HG03060 (cell line): Measurements from ENCODE around the gene GJB2.
"Not testable (repeated sequence)": the region's sequence is repeated elsewhere in the genome, so short reads cannot be mapped to it uniquely, and the experiment has no call there.

Source experiments
- ATAC-seq: cut with Tn5 transposase; IDR thresholded peaks from one replicate; pipeline ENCODE4 v1.9.1; 2021; ENCODE audit warnings: low read depth, moderate number of reproducible peaks; ENCODE audit not compliant: unreplicated experiment

Gene GJB2

GRCh38 chr13:20171364-20171763, 21.4 kb downstream of the GJB2 start:
- no peak for ATAC-seq

DNA sequence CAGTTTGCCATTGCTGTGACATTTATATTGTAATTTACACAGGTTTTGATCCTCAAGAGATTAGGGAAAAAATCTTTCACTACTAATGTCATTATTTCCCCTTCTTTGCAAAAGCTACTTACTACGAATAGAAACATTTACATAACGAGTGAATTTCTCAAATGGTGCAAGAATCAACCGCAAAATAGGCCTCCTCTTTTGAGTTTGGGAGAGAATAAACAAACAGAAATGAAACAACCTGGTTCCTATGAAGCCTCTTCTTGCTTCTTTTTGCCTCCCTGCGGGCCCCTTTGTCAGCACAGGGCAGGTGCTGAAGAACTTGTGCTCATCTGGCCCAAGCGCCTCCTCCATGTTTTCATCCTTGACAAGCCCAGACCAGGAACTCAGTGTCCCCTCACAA, 21.8 kb downstream of the GJB2 start:
- no peak for ATAC-seq

GRCh38 chr13:20168396-20168795, 24.3 kb downstream of the GJB2 start:
- no peak for ATAC-seq

DNA sequence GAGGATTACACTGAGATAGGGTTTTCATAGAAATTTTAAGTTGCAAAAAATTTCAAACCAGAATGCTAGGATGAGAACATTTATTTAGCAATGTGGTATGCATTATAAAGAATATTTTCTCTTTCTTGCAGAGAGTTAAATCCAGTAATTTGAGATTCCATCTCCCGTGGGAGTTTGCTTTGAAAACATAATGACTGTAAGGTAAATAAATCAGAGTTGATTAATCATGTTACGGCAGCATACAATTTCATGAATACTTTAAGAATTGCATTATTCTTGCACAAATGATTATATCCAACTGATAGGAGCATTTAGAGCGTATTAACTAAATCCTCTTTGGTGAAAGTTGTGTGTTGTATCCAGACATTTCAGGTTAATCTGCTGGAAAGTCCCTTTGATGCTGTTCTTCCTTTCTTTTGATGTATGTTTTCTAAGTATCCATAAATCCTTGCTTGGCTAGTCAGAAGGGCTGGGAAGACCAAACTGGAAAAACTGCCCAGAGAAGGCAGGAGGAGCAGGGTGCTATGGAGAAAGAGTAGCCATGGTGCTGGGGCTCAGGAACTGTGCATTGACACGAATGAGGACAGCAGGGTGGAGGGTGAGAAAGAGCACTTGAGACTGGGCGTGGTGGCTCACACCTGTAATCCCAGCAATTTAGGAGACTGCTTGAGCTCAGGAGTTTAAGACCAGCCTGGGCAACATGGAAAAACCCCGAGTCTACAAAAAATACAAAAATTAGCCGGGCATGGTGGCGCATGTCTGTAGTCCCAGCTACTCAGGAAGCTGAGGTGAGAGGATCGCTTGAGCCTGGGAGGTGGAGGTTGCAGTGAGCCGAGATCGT, 27.1 kb downstream of the GJB2 start:
- no peak for ATAC-seq

DNA sequence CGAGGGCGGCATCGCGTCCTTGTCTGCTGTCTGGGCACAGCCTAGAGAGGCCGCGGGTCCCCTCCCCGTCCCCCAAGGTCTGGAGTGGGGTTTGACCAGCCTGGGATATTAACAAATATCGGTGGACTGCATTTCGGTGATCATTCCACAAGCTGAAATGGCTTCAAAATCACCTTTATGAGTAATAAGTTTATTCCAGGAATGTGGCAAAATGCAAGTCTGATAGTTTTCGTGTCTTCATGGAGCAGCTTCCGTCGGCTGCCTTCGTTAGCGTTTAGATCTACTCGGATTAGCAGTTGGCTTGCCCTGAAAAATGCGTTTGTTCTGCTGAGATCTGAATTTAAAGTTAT, 30.8 kb downstream of the GJB2 start:
- no peak for ATAC-seq

DNA sequence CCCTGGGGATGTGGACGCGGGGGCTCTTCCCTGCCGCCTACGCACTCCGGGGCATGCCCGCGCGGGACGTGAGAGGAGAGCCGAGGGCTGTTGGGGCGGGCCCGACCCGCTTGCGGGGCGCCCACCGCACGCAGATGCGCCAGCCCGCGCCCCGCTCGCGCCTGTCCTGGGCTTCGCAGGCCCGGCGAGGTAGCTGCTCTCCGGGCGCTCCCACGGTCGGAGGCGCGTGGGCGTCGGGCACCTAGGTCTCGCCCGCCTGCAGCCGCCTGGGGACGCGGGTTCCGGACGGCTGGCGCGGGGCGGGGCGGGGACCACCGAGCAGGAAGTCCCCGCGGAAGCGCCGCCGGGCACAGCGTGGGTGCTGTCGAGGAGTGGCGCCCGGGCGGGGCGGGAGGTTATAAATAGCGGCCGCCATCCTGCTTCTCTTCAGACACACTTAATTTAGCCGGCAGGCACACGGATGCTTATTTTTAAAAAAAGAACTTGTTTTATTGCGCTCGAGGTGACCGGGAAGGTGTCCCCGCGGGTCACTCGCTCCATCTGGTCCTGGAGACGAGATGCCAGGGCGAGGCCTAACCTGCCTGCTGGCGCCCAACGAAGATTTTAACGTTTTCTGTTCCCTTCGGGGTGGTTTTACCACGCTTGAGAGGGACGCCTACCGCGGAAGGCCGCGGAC, 31.3 kb downstream of the GJB2 start:
- peak; percentile 34 for ATAC-seq

DNA sequence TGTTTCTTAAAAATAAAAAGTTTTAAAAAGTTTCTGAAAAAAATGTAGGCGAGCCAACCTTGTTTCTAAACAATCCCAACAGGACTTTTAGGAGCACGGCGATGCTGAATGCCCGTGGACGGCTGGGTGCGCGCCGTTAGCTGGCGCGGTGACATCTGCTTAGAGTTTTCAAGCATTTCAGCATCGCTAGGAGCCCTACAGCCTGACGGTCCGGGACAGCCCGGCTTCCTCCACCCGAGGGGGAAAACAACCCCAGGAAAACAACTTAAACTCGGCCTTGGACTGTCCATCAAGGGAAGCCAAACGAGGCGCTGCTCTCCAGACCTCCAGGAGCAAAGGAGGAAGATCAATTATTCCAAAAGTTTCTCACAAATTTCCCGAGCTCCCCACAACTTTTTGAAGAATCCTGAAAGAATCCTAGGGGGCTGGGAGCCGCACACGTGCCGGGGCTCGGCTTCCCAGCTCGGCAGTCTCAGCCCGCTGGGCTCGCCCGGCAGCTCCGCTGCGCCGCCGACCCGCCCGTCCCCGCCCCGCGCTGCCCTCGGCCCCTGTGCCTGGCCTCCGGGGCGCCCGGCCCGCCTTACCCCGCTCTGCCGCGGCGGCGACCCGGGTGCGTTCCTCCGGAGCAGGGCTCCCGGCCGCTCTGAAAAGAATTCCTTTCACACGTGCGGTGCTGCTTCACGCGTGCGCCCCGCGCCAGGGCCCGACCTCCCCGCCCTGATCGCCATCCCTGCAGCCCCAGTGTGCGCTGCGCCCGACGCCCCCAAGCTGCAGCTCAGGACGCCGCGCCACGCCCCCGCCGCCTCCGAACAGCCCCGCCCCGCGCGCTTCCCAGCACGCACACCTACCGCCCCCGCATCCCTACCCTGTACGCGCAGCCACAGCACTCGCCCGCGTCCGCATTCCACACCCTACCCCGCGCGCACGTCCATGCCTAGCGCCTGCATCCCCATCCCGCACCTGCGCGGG, 32.1 kb downstream of the GJB2 start, which contains the start of gene GJA3:
Gene GJA3, minus strand, starts transcription at position 747 of the 969 bp plus-strand sequence. CDS start 17,764 bp downstream, outside the sequence.
- ATAC-seq = peak; percentile 29

- no peak for ATAC-seq
Observed at GRCh38 chr13:20159646-20160305, 33.0 kb downstream of the GJB2 start.

- no peak for ATAC-seq
Observed at GRCh38 chr13:20157151-20157796, 35.5 kb downstream of the GJB2 start.

GRCh38 chr13:20156702-20157101, 36.0 kb downstream of the GJB2 start:
- no peak for ATAC-seq

GRCh38 chr13:20153290-20153689, 39.4 kb downstream of the GJB2 start:
- ATAC-seq = not testable (repeated sequence)

DNA sequence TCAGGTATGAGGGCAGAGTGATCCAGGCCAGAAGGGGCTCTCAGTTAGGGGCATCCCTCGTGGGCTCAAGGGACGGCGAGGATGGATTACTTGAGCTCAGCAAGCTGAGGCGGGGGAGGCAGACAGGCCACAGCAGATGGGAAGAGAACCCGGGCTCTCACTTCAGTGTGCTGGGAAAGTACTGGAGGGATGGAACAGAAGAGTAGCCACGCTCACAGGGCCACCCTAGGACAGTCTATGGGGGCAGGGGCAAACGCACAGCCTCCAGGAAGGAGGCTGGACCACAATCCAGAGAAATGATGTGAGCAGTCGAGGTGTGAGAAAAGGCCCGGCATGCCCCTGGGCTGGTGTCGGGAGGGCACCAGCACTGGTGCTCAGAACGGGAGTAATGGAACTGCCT, 41.1 kb downstream of the GJB2 start:
- ATAC-seq = no peak

DNA sequence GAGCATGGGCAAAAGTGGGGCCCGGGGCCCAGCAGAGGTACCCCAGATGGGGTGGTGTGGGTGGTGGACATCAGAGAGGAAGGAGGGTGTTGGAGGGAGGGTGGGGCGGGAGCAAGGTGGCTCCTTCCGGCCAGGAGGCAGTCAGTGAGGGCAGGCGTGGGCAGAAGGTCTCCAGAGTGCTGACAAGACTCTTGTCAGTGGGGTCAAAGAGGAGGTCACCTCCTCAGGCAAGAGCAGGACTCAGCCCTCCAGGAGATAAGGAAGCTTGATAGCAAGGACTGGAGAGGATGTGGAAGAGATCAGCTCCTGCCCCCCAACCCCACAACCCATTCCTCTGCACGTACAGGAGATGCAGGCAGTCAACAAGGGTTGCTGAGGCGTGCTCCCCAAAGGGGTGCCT, 41.7 kb downstream of the GJB2 start:
- no peak for ATAC-seq

GRCh38 chr13:20150561-20150960, 42.2 kb downstream of the GJB2 start:
- no peak for ATAC-seq

GRCh38 chr13:20149762-20150161, 43.0 kb downstream of the GJB2 start:
- ATAC-seq = no peak

DNA sequence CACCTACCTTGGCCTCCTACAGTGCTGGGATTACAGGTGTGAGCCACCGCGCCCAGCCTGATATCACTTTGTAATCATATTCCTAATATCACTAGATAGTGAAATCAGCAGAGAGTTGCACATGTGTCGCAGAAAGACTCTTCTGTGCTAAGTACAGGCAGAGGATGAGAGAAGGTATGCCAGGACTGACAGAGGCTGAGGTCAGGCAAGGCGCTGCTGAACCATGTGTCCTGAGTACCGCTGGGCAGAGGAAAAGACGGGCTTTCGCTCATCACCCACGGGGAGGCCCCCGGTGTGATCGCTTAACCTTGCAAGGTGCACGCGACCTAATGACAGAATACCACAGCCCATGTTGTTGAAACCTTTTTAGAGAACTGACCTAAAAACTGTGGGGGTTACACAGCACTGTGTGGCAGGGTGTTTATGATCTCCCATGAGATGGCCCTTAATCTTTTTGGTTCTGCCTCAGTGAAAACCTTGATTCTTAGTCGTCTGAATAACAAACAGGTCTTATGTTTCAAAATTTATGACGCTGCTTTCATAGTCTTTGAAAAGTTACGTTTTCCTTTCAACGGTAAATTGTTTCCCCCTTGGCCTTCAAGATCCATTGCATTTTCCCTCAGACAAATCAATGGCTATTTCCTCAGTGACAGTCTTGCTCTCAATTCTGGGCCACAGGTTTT, 44.1 kb downstream of the GJB2 start:
- ATAC-seq = no peak

- no peak for ATAC-seq
Observed at GRCh38 chr13:20146381-20146780, 46.4 kb downstream of the GJB2 start.

DNA sequence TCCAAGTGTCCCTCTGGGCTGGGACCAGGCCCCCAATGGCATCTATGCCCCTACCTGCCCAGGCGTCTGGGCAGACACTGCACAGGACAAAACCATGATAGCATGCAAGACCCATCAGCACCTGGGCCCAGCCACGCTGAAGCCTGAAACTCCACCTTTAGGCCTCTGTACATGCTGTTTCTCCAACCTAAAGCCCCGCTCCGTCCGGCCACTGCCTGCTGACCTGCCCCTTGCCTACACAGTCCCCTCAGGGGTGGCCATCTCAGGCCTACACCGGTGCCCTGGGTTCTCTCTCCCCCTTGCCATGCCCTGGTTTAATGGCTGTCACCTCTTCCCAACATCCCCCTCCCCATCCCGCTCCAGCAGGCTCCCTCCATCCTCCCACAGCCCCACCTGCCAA, 47.2 kb downstream of the GJB2 start:
- no peak for ATAC-seq

DNA sequence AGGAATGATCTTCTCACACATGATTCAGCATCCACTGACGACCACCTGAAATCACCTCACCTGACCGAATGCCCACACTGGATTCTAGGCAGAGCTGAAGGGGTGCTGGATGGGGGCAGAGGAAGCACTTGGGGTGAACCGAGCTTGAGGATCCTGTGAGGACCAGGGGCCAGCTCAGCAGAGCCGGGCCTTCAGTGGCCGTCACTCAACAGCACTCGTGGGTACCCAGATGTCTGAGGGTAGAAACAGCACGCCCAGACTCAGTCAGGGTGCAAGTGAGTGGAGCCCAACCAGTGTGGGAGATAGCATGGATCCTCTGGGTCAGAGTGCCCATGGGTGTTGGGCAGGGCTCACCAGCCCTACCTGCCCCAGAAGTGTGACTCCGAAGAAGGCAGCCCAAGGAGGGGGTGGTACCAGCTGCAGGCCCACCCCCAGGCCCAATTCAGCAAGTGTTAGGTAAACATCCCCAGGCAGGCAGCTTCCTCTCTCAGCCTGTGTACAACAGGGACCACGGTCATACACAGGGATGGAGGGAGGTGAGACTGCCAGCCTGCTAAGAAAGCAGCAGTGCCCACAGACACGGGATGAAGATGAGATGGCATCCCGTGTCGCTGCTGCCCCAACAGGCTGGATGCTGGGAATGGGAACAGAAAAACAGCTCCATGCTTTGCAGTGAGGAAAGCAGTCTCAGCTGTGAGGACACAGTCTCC, 48.4 kb downstream of the GJB2 start:
- no peak for ATAC-seq
